HG03135 (cell line): ENCODE measurements around the gene C9orf43.
"Not testable (repeated sequence)": the region's sequence is repeated elsewhere in the genome, so short reads cannot be mapped to it uniquely, and the experiment has no call there.

Experiments
- ATAC-seq: cut with Tn5 transposase; IDR thresholded peaks from one replicate; pipeline ENCODE4 v1.9.1; 2021; ENCODE audit warnings: mild to moderate bottlenecking, moderate library complexity; ENCODE audit not compliant: unreplicated experiment

C9orf43 gene, protein sequence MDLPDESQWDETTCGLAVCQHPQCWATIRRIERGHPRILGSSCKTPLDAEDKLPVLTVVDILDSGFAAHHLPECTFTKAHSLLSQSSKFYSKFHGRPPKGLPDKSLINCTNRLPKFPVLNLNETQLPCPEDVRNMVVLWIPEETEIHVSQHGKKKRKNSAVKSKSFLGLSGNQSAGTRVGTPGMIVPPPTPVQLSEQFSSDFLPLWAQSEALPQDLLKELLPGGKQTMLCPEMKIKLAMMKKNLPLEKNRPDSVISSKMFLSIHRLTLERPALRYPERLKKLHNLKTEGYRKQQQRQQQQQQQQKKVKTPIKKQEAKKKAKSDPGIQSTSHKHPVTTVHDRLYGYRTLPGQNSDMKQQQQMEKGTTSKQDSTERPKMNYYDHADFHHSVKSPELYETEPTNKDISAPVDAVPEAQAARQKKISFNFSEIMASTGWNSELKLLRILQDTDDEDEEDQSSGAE

DNA sequence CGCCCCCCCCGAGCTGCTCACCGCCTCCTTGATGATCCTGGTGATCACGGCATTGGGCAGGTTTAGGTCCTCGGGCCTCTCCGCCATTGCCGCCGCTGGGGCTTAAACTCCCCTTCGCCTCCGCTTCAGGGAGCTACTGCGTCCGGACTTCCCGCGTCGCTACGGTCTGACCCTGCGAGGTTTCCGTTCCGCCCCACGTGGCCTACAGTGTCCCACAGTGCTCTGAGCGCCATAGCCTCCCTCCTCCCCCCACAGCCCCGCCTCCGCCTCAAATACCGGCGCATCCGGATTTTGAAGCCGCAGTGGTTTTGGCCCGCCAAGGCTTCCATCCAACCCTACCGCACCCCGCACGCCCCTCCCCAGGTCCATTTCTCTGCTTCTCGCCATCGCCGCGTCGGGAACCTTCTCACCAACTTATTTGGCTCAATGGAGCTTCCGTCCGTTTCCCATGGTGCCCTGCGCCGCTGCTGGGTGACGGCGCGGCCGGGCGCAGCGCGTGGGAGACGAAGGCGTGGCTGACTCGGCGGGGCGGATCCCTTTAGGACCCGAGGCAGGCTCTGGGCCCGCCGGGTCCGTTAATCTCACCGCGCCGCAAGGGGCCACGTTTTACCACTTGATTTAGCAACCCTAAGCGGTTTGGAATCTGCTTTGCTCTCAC lies at the start of gene C9orf43, which contains the start of gene POLE3:
Gene C9orf43 (plus strand): TSS at position 541 of the 658 bp plus-strand sequence. CDS start 2,747 bp downstream, outside the sequence.
Gene POLE3 (minus strand): TSS at position 469 of the 658 bp plus-strand sequence. CDS start 382 bp downstream, at position 87.
- ATAC-seq = peak; percentile 93

DNA sequence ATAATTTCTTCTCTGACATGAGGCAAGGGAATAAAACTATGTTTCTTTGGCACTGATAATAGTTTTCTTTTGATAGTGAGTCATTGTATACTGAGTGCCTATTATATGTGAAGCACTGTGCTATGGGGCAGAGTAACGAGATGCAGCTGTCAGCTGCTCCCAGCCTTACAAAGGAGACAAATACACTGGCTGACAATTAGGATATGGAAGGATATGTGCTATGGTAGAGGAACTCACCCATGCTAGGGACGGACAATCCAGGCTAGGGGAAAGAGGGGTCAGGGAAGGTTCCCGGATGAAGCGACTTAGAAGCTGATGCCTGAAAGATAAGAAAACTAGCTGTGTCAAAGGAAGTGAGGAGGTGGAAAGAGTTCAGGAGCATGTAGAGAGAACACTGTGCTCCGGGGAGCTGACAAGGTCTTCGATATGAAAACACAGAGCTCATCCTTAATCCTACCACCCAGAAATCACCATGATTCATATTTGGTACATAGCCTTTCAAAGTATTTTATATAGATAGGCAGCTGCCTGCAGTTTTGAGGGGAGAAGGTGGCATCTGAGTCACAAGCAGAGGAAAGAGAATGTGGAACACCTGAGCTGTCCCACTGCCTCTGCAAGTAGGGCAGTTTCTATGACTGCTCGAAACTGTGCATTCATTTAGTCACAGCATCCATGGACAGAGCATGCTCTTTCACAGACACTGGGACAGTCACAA lies 49.1 kb upstream of the C9orf43 start:
- no peak for ATAC-seq

DNA sequence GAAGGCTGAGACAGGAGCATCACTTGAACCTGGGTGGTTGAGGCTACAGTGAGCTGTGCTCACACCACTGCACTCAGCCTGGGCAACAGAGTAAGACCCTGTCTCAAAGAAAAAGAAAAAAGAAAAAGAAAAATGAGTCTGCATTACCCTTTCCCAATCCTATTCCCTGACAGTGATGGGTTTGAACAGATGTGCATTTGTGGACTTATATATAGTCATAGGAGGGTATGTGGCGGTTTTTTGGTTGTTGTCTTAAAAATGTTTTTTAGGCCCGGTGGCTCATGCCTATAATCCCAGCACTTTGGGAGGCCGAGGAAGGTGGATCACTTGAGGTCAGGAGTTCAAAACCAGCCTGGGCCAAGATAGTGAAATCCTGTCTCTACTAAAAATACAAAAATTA lies 47.2 kb upstream of the C9orf43 start:
- no peak for ATAC-seq

DNA sequence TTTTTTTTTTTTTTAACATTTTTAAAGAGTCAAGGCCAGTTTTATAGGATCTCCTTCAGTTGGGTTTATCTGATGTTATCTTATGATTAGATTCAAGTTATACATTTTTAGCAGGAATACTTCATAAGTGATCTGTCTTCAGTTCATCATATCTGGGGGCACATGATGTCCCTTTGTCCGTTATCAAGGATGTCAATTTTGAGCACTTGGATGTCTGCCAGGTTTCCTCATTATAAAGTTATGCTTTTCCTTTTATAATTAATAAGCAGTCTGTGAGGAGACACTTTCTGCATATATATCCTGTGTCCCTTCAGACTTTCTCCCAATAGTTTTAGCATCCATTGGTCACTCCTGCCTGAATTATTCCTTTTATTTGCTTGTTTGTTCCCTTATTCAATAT lies 45.6 kb upstream of the C9orf43 start:
- no peak for ATAC-seq

DNA sequence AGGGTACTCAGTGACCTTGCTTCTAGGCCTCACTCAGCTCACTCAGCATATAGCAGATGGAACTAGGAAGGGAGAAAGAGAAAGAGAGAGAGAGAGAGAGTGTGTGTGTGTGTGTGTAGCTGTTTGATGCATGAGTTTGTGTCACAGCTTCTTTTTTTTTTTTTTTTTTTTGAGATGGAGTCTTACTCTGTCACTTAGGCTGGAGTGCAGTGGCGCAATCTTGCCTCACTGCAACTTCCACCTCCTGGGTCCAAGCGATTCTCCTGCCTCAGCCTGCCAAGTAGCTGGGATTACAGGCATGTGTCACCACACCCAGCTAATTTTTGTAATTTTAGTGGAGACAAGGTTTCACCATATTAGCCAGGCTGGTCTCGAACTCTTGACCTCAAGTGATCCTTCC lies 44.9 kb upstream of the C9orf43 start:
- ATAC-seq = not testable (repeated sequence)

DNA sequence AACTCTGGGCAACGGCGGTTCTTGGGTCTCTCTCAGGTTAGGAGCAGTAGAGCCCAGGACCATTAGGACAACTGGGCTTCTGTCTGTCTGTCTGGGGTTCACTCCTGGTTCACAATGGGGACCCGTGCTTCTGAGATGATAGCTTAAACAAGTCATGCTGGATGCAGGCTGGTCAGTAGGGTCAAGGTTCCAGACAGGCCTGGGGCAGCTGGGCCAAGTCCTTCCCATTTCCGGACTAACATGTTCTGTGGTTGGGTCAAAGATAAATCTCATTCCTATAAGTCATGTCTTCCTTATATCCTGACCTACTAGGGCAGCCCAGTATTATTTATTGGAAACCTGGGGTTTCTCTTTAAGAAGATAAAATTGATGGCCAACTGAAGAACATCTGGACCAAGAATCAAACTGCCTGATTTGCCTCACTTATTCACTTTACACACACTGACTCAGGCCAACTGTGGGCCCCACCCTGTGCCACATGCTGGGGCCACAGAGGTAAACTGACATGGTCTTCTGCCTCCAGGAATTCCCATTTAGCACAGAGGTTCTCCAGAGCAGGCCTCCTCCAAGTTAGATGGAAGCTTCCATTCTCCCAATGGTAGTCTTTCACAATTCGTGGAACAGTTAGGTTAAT lies 42.1 kb upstream of the C9orf43 start:
- no peak for ATAC-seq

DNA sequence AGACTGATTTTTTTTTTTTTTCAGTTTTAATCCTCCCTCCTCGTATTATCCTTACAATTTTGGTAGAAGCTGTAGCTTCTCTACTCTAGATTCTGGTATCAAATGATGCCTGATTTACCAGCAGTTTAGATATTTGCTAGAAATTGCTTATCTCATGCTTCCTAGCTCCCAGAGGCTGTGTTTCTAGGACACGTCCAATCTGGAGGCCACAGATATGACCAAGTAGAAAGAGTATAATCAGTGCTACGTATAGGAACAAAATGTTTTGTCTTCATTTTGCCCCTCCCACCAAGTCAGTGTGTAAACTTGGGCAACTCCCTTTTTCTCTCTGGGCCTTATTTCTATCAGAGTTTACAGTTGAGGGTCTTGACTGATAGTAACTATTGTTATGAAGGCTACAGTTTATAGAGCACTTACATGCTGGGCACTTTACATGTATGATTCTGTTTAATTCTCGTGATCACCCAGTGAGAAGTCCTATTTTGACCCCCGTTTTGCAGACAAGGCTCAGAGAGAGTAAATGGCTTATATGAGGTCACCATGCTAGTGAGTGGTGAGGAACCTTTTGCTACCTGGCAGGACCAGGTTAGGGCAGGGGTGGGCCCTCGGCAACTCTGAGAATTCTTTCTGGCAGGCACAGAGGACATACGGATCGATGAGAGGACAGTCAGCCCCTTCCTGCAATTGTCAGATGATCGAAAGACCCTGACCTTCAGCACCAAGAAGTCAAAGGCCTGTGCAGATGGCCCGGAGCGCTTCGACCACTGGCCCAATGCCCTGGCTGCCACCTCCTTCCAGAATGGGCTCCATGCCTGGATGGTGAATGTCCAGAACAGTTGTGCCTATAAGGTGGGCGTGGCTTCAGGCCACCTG lies 41.3 kb upstream of the C9orf43 start:
- no peak for ATAC-seq

DNA sequence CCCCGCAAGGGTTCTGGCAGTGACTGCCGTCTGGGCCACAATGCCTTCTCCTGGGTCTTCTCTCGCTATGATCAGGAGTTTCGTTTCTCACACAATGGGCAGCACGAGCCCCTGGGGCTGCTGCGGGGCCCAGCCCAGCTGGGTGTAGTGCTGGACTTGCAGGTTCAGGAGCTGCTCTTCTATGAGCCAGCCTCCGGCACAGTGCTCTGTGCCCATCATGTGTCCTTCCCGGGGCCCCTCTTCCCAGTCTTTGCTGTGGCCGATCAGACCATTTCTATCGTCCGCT lies 40.7 kb upstream of the C9orf43 start:
- ATAC-seq = no peak

DNA sequence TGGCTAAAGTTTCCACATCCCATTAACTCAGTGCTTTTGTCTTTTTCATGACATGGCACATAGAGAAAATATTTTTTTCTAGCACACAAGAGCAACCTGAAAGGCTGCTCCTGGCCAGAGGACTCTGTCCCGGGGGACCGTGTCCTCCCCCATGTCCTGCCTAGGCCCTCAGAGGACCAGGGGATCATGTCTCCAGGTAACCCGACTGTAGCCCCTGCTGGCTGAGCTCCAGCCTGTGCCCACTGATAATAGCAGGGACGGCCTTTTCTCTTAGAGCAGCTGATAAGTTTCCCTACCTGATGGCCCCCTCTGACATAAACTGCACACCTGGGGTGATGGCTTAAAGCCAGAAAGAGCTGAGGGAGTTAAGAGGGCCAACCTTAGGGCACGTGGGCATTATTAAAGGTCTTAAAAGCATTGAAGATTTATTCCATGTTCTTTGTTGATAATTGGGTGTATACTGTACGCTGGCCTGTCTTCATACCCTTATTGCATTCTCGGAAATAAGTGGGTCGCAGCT lies 39.7 kb upstream of the C9orf43 start:
- no peak for ATAC-seq

DNA sequence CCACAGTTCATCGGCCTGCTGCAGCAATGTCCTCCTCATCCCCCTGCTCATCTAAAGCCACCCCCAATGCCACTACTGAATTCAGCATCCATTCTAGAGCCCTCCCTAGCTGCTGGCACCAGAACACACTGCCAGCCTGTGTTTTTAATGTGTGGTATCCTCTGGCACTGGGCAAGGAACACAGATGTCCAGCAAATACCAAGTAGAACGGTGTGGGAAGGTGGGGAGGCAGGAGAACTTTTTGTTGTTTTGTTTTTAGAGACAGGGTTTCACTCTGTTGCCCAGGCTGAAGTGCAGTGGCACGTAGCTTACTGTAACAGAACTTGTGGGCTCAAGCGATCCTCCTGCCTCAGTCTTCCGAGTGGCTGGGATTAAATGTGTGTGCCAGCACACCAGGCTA lies 38.5 kb upstream of the C9orf43 start:
- no peak for ATAC-seq

DNA sequence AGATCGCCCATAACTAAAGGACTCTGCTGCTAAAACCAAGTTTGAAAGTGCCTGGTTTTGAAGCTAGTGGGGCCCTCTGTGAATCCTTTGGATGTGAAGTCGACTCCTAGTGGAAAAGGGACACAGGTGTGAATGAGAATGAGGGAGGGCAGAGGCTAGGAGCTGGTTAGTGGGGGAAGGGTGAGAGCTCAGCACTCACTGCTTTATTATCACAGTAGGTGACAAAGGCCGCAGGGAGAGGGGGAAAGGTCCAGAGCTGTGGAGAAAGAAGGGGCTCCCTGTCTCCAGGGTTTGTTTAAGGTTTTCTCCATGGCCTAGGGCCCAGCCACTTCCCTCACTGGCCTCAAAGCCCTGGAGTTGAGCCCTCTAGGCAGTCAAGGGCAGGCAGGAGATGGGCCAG lies 37.3 kb upstream of the C9orf43 start:
- ATAC-seq = no peak

DNA sequence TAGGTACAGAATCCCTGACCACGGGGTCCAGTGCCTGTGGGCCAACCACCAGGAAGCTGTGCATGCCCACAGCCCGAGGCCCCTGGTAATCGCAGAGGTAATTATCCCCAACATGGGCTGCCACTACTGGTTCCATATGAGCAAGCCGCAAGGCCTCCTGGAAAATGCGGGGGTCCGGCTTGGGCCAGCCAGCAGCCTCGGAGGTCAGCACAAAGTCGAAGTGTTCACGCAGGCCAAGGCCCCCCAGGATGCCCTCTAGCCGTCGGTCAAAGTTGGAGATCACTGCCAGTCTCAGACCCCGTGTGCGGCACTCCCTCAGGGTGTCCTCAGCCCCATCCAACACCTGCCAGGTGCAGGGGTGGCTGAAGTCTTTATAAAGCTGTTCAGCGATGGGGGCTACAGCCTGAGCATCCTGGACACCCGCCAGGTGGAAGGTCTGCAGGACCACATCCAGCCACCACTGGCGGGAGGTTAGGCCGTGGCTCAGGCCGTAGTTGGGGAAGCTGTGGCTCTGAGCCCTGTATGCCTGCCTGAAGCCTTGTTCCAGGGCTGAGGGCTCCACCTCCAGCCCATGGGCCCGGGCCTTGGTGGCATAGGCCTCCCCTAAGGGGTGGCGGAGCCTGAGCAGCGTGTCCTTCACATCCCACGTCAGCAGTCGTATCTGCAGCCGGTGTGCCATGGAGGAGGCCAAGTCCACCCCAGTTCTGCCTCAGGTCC lies 36.7 kb upstream of the C9orf43 start:
- ATAC-seq = no peak

DNA sequence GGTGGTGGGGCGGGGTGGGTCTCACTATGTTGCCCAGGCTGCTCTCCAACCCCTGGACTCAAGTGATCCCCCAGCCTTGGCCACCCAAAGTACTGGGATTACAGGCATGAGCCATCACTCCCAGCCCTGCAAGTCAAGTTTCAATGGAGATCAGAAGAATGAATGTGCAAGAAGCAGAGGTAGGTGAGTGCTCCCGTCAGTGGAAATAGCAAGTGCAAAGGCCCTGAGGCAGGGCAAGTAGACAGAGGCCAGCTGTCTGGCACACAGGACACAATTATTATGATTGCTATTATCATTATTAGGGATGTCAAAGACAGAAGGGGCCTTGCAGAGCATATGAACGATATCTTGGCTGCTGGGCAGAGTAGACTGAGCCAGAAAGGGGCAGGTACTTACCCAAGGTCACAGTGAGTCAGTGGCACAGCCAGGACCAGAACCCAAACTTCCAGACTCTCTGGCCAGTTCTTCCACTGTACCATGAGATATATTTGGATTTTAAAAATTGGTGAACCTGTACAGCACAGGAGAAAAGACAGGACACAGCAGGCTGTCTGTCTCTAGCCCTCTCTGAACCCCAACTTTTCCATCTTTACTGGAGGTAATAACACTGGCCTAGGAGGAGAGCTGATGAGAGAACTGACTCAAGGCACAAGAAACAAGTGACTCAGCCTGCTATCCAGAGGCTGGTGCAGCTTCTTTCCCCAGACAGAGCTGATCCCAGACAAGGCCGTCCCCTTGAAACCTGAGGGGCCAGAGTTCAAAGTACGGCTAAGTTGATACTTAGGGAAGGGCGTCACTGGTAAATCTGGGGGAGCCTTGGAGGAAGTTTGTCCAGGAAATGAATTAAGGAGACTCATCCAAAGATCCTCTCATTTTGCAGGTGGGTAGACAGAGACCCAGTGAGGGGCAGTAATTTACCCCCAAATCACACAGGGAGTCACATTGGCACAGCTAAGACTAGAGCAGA lies 35.2 kb upstream of the C9orf43 start:
- ATAC-seq = no peak

DNA sequence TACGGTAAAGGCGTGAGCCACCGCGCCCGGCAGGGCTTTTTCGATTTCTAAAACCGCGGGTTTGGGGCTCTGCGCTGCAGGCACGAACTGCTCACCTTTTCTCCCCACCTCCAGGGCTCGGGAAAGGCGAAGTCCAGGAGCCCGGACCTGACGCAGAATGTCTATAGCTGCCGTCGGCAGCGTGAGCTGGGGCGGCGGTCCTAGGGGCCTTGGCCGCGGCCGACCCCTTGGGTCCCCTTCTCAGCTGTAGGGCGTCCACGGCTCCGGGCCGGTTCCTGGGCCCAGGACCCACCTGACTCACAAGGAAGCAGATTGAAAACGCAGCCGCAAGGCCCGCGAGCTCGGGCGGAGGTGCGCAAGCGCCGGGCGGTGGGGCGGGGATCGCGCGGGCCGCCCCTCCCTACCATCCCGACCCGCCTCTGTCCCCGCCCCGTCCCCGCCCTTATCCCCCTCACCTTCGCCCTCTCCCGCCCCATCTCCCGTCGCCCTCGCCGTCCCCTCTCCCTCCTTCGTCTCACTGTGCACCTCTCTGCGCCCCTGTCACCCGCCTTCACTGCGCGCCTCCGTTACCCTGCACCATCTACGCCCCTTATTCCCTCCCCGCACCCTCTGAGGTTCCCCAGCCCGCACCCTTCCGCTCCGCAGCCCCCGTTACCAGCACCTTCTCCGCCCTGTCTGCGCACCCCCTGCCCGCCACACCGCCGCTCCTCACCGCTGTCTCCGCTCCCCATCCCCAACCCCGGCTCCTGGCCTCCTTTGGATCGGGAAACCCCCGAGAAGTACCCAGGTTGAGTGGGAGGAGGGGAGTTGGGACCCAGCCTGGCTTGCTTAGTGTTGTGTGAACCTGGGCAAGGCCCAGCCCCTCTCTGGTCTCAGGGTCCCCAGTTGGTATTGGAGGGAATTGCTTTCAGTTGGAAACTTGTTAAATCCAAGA lies 33.6 kb upstream of the C9orf43 start, which contains the start of gene HDHD3:
Gene HDHD3 (minus strand): TSS at position 353 of the 934 bp plus-strand sequence. CDS start 2,632 bp downstream, outside the sequence.
- ATAC-seq = peak; percentile 72

DNA sequence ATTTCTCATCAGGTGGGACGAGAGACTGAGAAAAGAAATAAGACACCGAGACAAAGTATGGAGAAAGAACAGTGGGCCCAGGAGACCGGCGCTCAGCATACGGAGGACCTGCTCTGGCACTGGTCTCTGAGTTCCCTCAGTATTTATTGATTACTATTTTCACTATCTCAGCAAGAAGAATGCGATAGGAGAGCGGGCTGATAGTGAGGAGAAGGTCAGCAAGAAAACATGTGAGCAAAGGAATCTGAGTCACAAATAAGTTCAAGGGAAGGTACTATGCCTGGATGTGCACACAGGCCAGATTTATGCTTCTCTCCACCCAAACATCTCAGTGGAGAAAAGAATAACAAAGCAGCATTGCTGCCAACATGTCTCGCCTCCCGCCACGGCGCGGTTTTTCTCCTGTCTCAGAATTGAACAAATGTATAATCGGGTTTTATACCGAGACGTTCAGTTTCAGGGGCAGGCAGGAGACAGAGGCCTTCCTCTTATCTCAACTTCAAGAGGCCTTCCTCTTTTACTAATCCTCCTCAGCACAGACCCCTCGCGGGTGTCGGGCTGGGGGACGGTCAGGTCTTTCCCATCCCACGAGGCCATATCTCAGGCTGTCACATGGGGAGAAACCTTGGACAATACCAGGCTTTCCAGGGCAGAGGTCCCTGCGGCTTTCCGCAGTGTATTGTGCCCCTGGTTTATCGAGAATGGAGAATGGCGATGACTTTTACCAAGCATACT lies 31.3 kb upstream of the C9orf43 start:
- not testable (repeated sequence) for ATAC-seq

DNA sequence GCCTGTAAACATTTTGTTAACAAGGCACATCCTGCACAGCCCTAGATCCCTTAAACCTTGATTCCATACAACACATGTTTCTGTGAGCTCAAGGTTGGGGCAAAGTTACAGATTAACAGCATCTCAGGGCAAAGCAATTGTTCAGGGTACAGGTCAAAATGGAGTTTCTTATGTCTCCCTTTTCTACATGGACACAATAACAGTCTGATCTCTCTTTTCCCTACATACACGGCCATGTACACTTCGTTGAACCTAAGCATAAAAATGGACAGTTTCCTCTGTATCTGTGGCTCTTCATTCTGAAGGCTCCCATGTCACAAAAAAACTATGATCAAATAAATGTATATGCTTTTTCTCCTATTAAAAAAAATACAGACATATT lies 30.7 kb upstream of the C9orf43 start:
- not testable (repeated sequence) for ATAC-seq
